Activated CD4-positive, alpha-beta T cell treated with anti-CD3 and anti-CD28 coated beads, Interleukin-2, amount 50 U/mL, for 4 hours (primary cell): ENCODE data around the gene ATAD3A.
A peak's percentile ranks its signal among the peaks of the same experiment; 100 is the strongest.
"Not testable (repeated sequence)": the region's sequence is repeated elsewhere in the genome, so short reads cannot be mapped to it uniquely, and the experiment has no call there.

Source experiments
- DNase-seq, 2 experiments: peaks; one replicate each; pipeline ENCODE4 v3.0.0-alpha.2; 2020

Gene ATAD3A

DNA sequence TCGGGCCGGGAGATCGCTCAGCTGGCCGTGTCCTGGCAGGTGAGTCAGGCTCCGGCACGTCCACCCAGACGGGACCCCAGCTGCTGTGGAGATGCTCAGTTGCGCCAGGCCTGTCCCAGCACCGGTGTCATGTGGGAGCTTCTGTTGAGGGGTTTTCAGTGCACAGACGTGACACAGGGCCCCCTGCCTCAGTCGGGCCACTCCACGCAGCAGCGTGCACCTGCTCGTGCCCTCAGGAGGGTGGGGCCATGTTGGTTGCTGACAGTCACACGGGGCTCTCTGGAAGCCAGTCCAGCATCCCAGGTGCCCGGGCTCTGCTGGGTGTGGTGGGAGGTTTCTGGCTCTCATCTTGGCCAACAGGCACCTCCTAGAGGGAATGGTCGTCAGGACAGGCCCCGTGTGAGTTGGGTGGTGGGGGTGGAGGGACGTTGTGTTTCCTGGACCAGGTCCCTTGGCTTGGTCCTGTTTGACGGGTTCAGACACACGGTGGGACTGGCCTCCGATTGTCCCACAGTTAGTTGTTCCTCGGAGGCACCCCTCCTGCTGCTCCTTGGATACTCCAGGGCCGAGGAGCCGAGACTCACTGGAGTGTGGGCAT is 21.2 kb upstream of the ATAD3A start:
- no peak for DNase-seq

- DNase-seq: no peak
Measured at GRCh38 chr1:1491601-1492000, 20.4 kb upstream of the ATAD3A start.

- DNase-seq: not testable (repeated sequence)
Measured at GRCh38 chr1:1494311-1494710, 17.7 kb upstream of the ATAD3A start.

DNA sequence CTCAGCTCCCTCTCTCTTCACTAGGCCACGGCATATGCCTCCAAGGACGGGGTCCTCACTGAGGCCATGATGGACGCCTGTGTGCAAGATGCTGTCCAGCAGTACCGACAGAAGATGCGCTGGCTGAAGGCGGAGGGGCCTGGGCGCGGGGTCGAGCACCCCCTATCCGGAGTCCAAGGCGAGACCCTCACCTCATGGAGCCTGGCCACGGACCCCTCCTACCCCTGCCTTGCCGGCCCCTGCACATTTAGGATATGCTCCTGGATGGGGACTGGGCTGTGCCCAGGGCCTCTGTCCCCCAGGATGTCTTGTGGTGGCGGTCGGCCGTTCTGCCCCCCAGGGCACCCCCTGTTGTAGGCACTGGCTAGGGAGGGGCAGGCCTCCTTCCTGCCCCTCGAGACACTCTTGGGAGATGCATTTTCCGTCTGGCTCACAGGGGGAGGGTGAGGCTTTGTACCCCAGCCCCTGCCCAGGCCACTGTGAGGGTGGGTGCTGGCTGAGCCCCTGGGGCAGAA is 16.4 kb upstream of the ATAD3A start:
- not testable (repeated sequence) for DNase-seq

DNA sequence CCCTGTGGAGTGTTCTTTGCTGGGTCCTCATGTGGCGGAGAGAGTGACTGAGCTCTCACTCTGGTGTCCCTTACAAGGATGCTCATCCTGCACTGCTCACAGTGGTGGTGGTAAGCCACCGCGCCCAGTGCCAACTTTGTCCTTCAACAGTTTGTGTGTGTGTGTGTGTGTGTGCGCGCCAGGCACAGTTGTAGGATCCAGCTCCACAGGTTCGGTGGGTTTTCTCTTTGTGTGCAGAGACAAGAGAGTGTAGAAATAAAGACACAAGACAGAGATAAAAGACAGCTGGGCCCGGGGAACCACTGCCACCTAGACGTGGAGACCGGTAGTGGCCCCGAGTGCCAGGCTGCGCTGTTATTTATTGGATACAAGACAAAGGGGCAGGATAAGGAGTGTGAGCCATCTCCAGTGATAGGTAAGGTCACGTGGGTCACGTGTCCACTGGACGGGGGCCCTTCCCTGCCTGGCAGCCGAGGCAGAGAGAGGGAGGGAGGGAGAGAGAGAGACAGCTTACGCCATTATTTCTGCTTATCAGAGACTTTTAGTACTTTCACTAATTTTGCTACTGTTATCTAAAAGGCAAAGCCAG is 7.1 kb upstream of the ATAD3A start:
- peak; percentile 64 to 68 for DNase-seq

DNA sequence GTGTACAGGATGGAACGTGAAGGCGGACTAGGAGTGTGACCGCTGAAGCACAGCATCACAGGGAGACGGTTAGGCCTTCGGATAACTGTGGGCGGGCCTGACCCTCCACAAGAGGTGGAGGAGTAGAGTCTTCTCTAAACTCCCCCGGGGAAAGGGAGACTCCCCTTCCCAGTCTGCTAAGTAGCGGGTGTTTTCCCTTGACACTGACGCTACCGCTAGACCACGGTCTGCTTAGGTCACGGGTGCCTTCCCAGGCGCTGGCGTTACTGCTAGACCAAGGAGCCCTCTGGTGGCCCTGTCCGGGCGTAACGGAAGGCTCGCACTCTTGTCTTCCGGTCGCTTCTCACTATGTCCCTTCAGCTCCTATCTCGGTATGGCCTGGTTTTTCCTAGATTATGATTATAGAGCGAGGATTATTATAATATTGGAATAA is 6.6 kb upstream of the ATAD3A start:
- DNase-seq: not testable (repeated sequence)

DNA sequence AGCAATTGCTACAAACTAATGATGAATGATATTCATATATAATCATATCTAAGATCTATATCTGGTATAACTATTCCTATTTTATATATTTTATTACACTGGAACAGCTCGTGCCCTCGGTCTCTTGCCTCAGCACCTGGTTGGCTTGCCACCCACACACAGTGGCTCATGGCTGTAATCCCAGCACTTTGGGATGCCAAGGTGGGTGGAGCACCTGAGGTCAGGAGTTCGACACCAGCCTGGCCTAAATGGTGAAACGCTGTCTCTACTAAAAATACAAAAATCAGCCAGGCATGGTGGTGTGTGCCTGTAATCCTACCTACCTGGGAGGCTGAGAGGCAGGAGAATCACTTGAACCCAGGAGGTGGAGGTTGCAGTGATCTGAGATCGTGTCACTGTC is 6.2 kb upstream of the ATAD3A start:
- not testable (repeated sequence) for DNase-seq

DNA sequence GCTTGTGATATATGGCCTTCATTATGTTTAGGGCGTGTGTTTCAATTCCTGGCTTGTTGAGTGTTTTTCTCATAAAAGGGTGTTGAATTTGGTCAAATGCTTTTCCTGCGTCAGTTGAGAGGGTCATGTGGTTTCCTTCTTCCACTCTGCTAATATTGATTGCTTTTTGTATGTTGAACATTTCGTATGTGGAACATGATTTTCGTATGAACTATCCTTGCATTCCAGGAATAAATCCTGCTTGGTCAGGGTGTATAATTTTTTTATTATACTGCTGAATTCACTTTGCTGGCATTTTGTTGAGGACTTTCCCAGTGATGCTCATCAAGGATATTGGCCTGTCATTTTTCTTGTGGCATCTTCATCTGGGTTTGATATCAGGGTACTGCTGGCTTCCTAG is 4.7 kb upstream of the ATAD3A start:
- DNase-seq: no peak

DNA sequence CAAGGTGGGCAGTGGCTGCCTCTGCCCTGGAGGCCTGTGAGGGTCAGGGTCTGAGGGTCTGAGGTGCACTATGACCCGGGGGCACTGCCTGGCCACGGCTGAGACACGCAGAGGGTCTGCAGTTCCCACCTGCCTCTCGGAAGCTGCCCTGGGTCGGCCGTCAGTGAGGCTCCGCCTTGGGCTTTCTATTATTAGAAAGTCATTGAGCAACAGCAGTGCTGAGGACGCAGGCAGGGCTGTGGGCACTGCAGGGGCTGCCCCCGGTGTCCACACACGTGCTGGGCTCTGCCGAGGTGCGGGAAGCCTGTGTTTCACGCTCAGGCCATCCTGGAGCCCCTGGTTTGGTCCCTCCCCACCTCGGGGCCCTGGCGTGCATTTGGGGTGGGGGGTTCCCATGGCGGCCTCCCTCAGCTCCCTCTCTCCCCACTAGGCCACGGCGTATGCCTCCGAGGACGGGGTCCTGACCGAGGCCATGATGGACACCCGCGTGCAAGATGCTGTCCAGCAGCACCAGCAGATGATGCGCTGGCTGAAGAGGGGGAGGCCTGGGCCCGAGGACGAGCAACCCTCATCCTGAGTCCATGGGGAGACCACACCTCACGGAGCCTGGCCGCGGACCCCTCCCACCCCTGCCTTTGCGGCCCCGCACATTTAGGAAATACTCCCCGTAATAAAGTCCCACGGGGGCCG is 3.0 kb upstream of the ATAD3A start:
- DNase-seq: not testable (repeated sequence)

- not testable (repeated sequence) for DNase-seq
Measured at GRCh38 chr1:1509465-1509850, 2.5 kb upstream of the ATAD3A start.

- no peak for DNase-seq
Measured at GRCh38 chr1:1510912-1511532, 940 bp upstream of the ATAD3A start.

DNA sequence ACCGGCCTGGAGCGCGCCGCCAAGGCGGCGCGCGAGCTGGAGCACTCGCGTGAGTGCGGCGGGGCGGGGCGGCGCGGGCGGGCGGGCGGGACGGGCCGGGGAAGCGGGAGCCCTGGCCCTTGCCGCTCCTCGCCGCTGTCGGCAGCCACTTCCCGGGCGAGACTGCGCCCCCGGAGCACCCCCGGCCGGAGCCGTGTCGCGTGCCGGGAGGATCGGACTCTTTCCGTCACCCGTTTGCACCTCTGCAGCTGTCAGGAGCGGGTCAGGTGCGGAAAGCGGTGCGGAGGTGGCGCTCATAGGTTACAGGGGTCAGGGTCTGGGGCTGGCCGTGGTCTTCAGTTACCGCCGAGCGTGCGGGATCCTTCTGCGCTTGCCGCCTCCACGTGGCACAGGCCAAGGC is 463 bp downstream of the ATAD3A start:
- peak in 1 of 2 experiments; percentile 16 for DNase-seq

- not testable (repeated sequence) for DNase-seq
Measured at GRCh38 chr1:1513675-1514074, 1.7 kb downstream of the ATAD3A start.

GRCh38 chr1:1514376-1514775 is 2.4 kb downstream of the ATAD3A start:
- DNase-seq: not testable (repeated sequence)

- DNase-seq: not testable (repeated sequence)
Measured at GRCh38 chr1:1516923-1517322, 5.0 kb downstream of the ATAD3A start.

- DNase-seq: no peak
Measured at GRCh38 chr1:1517973-1518620, 6.1 kb downstream of the ATAD3A start.

DNA sequence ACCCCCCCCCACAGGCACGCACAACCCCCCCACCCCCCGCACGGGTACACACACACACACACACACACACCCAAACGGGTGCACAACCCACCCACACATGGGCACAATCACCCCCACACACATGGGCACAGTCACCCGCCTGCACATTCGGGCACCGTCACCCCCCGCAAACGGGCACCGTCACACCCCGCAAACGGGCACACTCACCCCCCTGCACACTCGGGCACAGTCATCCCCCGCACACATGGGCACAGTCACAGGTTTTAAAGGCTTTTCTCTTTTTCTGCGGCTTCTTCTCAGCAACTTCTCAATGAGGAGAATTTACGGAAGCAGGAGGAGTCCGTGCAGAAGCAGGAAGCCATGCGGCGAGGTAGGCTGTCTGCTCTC is 6.7 kb downstream of the ATAD3A start:
- not testable (repeated sequence) for DNase-seq

GRCh38 chr1:1519805-1520505 is 8.0 kb downstream of the ATAD3A start:
- not testable (repeated sequence) for DNase-seq

- no peak for DNase-seq
Measured at GRCh38 chr1:1521331-1521730, 9.4 kb downstream of the ATAD3A start.

- DNase-seq: not testable (repeated sequence)
Measured at GRCh38 chr1:1522536-1522935, 10.6 kb downstream of the ATAD3A start.

DNA sequence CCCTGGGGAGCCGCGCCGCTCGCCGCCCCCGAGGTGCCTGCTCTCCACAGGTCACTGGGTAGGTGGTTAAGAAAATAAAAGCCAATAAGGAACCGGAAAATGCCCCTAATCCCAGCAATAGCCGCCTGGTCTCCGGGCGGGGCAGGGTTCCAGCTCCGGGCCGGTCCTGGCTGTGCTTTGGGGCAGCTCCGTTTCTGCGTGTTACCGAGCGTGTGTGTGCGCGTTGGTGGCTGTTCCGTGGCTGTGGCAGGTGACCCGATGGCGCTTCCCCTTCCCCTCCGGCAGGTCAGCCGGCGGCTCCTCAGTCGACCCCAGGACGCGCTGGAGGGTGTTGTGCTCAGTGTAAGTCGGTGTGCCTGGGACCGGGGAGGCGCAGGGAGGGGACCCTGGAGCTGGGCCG is 11.3 kb downstream of the ATAD3A start:
- not testable (repeated sequence) for DNase-seq

- DNase-seq: not testable (repeated sequence)
Measured at GRCh38 chr1:1523651-1524050, 11.7 kb downstream of the ATAD3A start.
